Endodermal cell (in vitro differentiated cells): ENCODE data around the gene DQX1. TPM values are rescaled to one million over a fixed set of nuclear protein-coding genes. Genes with fewer than 3 reads are reported as not detected.

ENCODE experiments used
- DNase-seq: peaks from one replicate; pipeline ENCODE4 v3.0.0-alpha.2; 2017
- H3K27ac ChIP-seq: 2 replicates; pipeline ENCODE4 v1.5.1; 2013; ENCODE audit warnings: mild to moderate bottlenecking, low read depth, low read length, moderate library complexity
- H3K27me3 ChIP-seq: 2 replicates; pipeline ENCODE4 v1.6.1; 2013; ENCODE audit warnings: mild to moderate bottlenecking, low read length, moderate library complexity; ENCODE audit not compliant: insufficient read depth, control insufficient read depth, poor library complexity, severe bottlenecking
- H3K36me3 ChIP-seq: 2 replicates; pipeline ENCODE4 v1.7.0; 2013; ENCODE audit warnings: mild to moderate bottlenecking, low read length, moderate library complexity; ENCODE audit not compliant: control insufficient read depth, insufficient read depth
- H3K4me1 ChIP-seq: one replicate; pipeline ENCODE4 v1.7.0; 2013; ENCODE audit warnings: low read length; ENCODE audit not compliant: control insufficient read depth, insufficient read depth
- H3K4me3 ChIP-seq: 2 replicates; pipeline ENCODE4 v1.5.1; 2013; ENCODE audit warnings: mild to moderate bottlenecking, low read length, moderate library complexity
- H3K9ac ChIP-seq: 2 replicates; pipeline ENCODE4 v1.6.1; 2013; ENCODE audit warnings: mild to moderate bottlenecking, low read length, moderate library complexity; ENCODE audit not compliant: poor library complexity, severe bottlenecking; ENCODE audit errors: extremely low read depth
- H3K9me3 ChIP-seq: 2 replicates; pipeline ENCODE4 v1.6.1; 2013; ENCODE audit warnings: mild to moderate bottlenecking, low read length, moderate library complexity; ENCODE audit not compliant: control insufficient read depth
- H3K27ac Mint-ChIP-seq: 2 replicates; pipeline ENCODE4 v1.8.0; 2020; ENCODE audit warnings: mixed read lengths
- H3K27me3 Mint-ChIP-seq: 2 replicates; pipeline ENCODE4 v1.8.0; 2021; ENCODE audit warnings: mild to moderate bottlenecking, mixed read lengths; ENCODE audit not compliant: insufficient read depth
- H3K36me3 Mint-ChIP-seq: 2 replicates; pipeline ENCODE4 v1.8.0; 2020; ENCODE audit warnings: low read depth, mixed read lengths
- H3K4me1 Mint-ChIP-seq: 2 replicates; pipeline ENCODE4 v1.8.0; 2020; ENCODE audit warnings: mixed read lengths
- H3K4me3 Mint-ChIP-seq: 2 replicates; pipeline ENCODE4 v1.8.0; 2020; ENCODE audit warnings: mild to moderate bottlenecking, moderate library complexity, mixed read lengths
- H3K9me3 Mint-ChIP-seq: 2 replicates; pipeline ENCODE4 v1.8.0; 2020; ENCODE audit warnings: mild to moderate bottlenecking, mixed read lengths
- CTCF ChIP-seq: fragments of 200-600 bp; sonication (generic); conservative IDR thresholded peaks from 2 replicates; pipeline ENCODE4 v1.5.0; 2021; ENCODE audit warnings: antibody characterized with exemption, mild to moderate bottlenecking
- WGBS, 2 experiments: methylation state at CpG; one replicate each; pipeline versions ENCODE4 v1.1.5 to v1.1.7; 2013; ENCODE audit warnings: missing lambda C conversion rate in 2 of 2, mixed read lengths in 1 of 2; ENCODE audit not compliant: insufficient coverage in 1 of 2, insufficient read length in 1 of 2; 5-methylcytosine and 5-hydroxymethylcytosine counted together
- total RNA-seq, 2 donors: library from RNA; stranded (reverse); fragmentation: NEBNext Ultra II Directional in 1 of 2; extraction: Animal tissue kit (Norgen Biotek cat#: 25700) in 1 of 2; gene quantifications; 2 replicates in 1 of 2; 3 replicates in 1 of 2; pipeline ENCODE4 v1.2.1, GENCODE V29; 2021

DQX1 gene
- total RNA-seq, 2 donors from 2014 or later: 0.93 to 1.1 TPM

- peak overlapping the region; percentile 80 for H3K9ac ChIP-seq
- H3K27ac ChIP-seq: no peak overlapping the region
- Mint-ChIP-seq H3K27me3 (peaks cover 67% of the 10 kb centered on the region), H3K9me3 (no peaks in the 10 kb centered on the region), H3K36me3 (peaks cover 22% of the 10 kb centered on the region), H3K27ac (peak overlapping the region; percentile 100), H3K4me1 (peaks cover 27% of the 10 kb centered on the region), H3K4me3 (peak overlapping the region; percentile 96)
- H3K9me3 ChIP-seq: no peaks in the 10 kb centered on the region
- TF ChIP-seq CTCF: no peak
- H3K27me3 ChIP-seq: peaks cover 64% of the 10 kb centered on the region
- H3K4me3 ChIP-seq: peak overlapping the region; percentile 88
- WGBS, 2 experiments: 7 to 11% methylated on average over 21 to 36 of the region's 38 CpGs
- peak; percentile 83 for DNase-seq
- peaks cover 11% of the 10 kb centered on the region for H3K36me3 ChIP-seq
- peaks cover 4% of the 10 kb centered on the region for H3K4me1 ChIP-seq
These were observed 18.0 kb downstream of the DQX1 start for GRCh38 chr2:74507926-74508520.

- Mint-ChIP-seq H3K4me1 (peaks cover 25% of the 10 kb centered on the region), H3K27me3 (peaks cover 67% of the 10 kb centered on the region), H3K36me3 (peaks cover 22% of the 10 kb centered on the region), H3K9me3 (no peaks in the 10 kb centered on the region), H3K4me3 (peak within 1 kb of the TSS; percentile 96), H3K27ac (peak within 1 kb of the TSS; percentile 100)
- Histone ChIP-seq H3K27ac (peak within 1 kb of the TSS; percentile 58), H3K27me3 (peaks cover 64% of the 10 kb centered on the region), H3K4me1 (peaks cover 4% of the 10 kb centered on the region), H3K4me3 (peak within 1 kb of the TSS; percentile 88), H3K9ac (peak within 1 kb of the TSS; percentile 80), H3K36me3 (peaks cover 11% of the 10 kb centered on the region), H3K9me3 (no peaks in the 10 kb centered on the region)
- peak; percentile 99 for DNase-seq
- peak; percentile 69 for TF ChIP-seq CTCF
- WGBS, 2 experiments: 0% methylated on average over 12 to 53 of the region's 56 CpGs
These were observed 18.7 kb downstream of the DQX1 start, which contains the start of gene PCGF1 for GRCh38 chr2:74507145-74507925. TSS of gene PCGF1 (minus strand) at chr2:74507695. CDS start at chr2:74507668, 27 bp downstream.

GRCh38 chr2:74505448-74506246, 20.4 kb downstream of the DQX1 start:
- peaks cover 4% of the 10 kb centered on the region for H3K4me1 ChIP-seq
- Mint-ChIP-seq H3K27ac (no peak overlapping the region), H3K36me3 (peaks cover 22% of the 10 kb centered on the region), H3K4me1 (peaks cover 35% of the 10 kb centered on the region), H3K4me3 (peak overlapping the region; percentile 96), H3K9me3 (no peaks in the 10 kb centered on the region), H3K27me3 (peaks cover 67% of the 10 kb centered on the region)
- no peak overlapping the region for H3K9ac ChIP-seq
- TF ChIP-seq CTCF: no peak
- 94 to 97% methylated on average over 6 to 14 of the region's 14 CpGs for WGBS, 2 experiments
- H3K4me3 ChIP-seq: peak overlapping the region; percentile 66
- H3K9me3 ChIP-seq: no peaks in the 10 kb centered on the region
- DNase-seq: no peak
- H3K27me3 ChIP-seq: peaks cover 64% of the 10 kb centered on the region
- peaks cover 11% of the 10 kb centered on the region for H3K36me3 ChIP-seq
- no peak overlapping the region for H3K27ac ChIP-seq
